NCI-H2081 treated with DMSO at 0.1 percent for 48 hours (cell line): ENCODE data around the gene OR11H1.
"Not testable (repeated sequence)": the region's sequence is repeated elsewhere in the genome, so short reads cannot be mapped to it uniquely, and the experiment has no call there.

Experiments
- DNase-seq: peaks from one replicate; lab custom pipeline; 2025; lab: John Stamatoyannopoulos, UW

The OR11H1 gene, protein sequence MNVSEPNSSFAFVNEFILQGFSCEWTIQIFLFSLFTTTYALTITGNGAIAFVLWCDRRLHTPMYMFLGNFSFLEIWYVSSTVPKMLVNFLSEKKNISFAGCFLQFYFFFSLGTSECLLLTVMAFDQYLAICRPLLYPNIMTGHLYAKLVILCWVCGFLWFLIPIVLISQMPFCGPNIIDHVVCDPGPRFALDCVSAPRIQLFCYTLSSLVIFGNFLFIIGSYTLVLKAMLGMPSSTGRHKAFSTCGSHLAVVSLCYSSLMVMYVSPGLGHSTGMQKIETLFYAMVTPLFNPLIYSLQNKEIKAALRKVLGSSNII

DNA sequence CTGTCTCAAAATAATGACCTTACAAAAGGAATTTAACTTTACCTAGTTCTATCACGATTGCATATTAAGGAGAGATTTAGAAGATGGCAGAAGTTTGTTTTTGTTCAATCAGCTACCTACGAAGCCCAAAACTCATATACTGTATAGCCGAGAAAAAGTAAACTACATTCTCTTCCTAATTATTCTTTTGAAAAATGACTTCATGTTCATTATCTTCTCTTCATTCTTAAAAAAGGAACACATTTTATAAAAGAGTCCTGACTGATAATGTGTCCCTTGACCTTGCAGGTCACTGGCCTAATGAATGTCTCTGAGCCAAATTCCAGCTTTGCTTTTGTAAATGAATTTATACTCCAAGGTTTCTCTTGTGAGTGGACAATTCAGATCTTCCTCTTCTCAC lies at the start of gene OR11H1:
Gene OR11H1, plus strand, starts transcription at position 301 of the 400 bp plus-strand sequence. Its CDS starts 0 bp downstream, at position 301.
- not testable (repeated sequence) for DNase-seq

DNA sequence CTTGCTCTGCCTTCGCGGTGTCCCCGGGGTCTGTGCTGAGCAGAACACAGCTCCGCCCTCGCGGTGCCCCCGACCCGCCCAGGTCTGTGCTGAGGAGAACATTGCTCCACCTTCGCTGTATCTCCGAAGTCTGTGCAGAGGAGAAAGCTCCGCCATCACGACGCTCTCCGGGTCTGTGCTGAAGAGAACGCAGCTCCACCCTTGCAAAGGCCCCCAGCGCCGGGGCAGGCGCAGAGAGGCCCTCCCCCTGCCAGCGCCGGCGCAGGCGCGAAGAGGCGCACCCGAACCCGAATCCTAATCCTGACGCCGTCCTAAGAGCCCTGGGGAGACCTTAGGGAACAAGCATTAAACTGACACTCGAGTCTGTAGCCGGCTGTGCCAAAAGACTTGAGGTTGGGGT lies 18.0 kb upstream of the OR11H1 start:
- DNase-seq, result not testable (repeated sequence)

DNA sequence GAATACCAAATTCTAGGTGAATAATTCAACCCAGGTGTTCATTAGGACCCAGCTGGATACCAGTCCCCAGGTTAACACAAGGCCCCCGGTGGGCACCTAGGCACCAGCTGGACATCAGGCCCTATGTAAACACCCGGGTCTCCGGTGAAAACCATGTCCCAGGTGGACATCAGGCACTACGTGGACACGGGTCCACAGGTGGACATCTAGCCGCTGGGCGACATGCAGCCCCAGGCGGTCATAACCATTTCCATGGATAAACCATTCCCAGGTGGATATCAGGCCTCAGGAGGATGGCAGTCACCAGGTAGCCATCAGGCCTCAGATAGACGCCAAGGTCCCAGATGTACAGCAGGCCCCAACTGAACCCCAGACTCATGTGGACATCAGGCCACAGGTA lies 12.1 kb upstream of the OR11H1 start:
- not testable (repeated sequence) for DNase-seq

DNA sequence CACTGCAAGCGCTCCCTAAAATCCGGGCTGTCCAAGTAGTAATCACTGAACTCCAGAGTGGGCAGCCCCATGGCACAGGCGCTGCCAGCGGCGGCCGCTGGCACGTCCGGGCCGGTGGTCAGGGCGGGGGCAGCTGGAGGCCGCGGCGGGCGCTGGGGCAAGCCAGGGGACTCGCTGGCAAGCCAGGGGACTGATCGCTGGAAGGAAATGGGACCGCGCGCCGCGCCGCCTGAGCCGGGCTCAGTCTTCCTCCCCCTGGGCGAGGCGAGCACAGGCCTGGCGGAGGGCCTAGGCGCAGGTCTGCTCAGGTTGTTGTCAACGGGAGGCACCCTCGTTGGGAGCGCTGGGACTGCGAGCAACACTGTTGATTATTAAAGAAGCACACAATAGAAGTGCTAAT lies 25.8 kb downstream of the OR11H1 start:
- DNase-seq, result not testable (repeated sequence)

DNA sequence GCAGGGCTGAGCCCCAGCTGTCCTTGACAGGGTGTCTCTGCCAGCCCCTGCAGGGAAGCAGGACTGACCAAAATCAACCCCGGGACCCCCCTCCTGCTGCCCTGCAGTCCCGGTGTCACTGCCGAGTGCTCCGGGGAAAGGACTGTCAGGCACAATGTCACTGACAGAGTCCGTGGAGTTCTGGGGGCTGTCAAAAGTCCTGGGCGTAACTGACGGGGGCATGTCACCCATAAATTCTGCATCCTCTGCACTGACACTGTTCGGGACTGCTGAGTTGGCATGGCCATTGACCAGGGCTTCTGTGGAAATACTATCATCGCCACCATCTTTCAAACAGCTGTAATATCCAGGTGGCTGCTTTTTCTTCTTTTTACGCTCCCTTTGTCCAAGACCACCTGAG lies 35.5 kb downstream of the OR11H1 start:
- DNase-seq, result not testable (repeated sequence)

DNA sequence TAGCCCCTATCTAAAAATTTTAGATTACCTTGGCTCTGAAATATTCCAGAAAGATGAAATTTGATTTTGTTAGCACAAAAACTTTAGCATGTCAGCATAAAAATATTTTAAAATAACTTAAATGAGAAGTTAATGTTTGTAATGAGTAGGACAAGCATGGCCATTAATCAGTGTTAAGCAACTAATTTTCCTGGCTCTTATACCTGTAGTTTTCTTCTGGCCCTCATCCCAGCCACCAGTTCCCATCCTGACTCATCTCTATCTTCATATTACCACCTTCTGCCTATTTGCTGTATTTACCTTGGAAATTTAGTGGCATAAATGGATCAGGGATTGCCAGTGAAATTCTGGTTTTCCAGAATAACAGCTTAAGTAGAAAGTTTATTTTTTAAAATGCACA lies 37.1 kb downstream of the OR11H1 start:
- not testable (repeated sequence) for DNase-seq
